GM03348 (cell line): Measurements from ENCODE around the gene FAM20B.
A peak's percentile ranks its signal among the peaks of the same experiment; 100 is the strongest.

ENCODE experiments used
- DNase-seq: peaks from one replicate; pipeline ENCODE4 v3.0.0; 2012; ENCODE audit warnings: low spot score

FAM20B gene

GRCh38 chr1:179091691-179092165, 66.0 kb downstream of the FAM20B start:
- DNase-seq: peak; percentile 75

GRCh38 chr1:179092896-179093461, 67.3 kb downstream of the FAM20B start:
- no peak for DNase-seq

- DNase-seq: no peak
Observed at GRCh38 chr1:179094818-179095217, 69.1 kb downstream of the FAM20B start.

GRCh38 chr1:179095377-179095776, 69.7 kb downstream of the FAM20B start:
- DNase-seq: no peak

- DNase-seq: no peak
Observed at GRCh38 chr1:179095924-179096323, 70.2 kb downstream of the FAM20B start.

DNA sequence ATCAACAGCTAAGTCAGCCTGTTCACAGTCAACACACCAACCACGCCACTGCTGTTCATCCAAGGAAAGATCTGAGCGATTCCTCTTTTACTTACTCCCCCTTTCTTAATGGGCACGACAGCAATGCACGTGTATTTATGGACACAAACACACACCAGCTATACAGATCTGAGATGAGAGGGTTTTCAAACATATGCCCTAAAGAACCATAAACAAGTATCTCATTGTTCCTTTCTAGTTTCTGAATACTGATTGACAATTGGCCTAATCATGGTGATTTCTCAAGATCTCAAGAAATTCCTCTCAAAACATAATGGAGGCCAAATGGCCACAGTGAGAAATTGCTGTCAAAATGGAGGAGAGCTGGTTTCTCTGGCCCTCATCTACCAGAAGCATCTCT, 74.2 kb downstream of the FAM20B start:
- DNase-seq: no peak

GRCh38 chr1:179101566-179101965, 75.9 kb downstream of the FAM20B start:
- DNase-seq: no peak

- DNase-seq: no peak
Observed at GRCh38 chr1:179103999-179104398, 78.3 kb downstream of the FAM20B start.

- DNase-seq: no peak
Observed at GRCh38 chr1:179104611-179105250, 79.0 kb downstream of the FAM20B start.

- DNase-seq: no peak
Observed at GRCh38 chr1:179105393-179105792, 79.7 kb downstream of the FAM20B start.

DNA sequence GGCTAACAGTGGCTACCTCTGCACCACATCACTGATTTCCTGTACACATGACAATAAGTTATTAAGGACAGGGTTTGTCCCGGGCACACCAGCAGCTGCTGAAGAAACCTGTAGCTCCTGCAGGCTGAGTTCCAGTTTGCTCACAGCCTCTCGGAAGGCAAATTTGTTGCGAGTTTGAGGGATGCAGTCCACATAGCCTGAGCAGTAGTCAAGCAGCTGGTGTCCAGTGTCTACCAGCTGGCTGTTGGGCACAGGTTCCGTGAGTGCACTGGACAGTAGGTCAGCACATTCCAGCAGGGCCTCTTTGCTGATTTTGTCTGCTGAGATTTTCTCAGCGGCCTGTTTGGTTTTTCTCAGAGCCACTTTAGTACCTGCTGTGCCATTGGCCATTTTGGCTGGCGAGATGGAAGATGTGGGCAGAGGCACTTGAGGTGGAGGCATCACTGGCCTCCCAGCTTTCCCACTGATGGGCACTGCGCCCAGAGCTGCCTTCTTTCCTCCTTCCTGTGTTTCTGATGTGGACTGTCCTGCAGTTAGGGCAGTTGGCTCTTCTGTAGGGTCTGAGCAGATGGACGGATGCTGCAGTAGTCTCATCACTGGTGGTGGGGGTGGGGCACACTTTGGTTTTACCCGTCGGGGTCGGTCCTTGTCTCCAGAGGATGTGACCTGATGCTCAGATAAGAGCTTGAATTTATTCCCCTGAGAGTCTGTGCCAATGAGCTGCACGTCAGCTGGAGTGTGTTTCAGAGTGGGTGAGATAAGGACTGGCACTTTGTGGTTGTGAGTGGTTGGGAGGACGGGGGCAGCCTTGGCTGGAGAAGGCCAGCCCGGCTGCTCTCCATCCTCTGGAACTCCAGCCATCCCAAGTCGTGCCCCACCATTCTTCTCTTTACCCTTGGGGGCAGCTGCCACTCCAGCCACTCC, 82.3 kb downstream of the FAM20B start:
- DNase-seq: no peak

- DNase-seq: no peak
Observed at GRCh38 chr1:179108644-179109043, 83.0 kb downstream of the FAM20B start.

DNA sequence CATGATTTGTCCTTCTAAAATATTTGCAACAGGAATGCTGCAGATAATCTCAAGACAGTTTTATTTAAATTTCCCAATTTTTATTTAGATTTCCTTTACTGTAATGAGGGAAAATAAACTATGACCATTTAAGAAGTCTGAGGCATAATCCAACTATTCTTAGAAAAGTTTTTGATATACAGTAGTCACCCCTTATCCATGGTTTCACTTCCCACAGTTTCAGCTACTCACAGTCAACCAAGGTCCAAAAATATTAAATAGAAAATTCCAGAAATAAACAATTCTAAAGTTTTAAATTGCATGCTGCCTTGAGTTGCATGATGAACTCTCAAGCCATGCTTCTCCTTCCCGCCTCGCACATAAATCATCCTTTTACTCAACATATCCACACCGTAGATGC, 89.5 kb downstream of the FAM20B start:
- DNase-seq: no peak

- no peak for DNase-seq
Observed at GRCh38 chr1:179119513-179119912, 93.8 kb downstream of the FAM20B start.

- DNase-seq: no peak
Observed at GRCh38 chr1:179120736-179121135, 95.0 kb downstream of the FAM20B start.

DNA sequence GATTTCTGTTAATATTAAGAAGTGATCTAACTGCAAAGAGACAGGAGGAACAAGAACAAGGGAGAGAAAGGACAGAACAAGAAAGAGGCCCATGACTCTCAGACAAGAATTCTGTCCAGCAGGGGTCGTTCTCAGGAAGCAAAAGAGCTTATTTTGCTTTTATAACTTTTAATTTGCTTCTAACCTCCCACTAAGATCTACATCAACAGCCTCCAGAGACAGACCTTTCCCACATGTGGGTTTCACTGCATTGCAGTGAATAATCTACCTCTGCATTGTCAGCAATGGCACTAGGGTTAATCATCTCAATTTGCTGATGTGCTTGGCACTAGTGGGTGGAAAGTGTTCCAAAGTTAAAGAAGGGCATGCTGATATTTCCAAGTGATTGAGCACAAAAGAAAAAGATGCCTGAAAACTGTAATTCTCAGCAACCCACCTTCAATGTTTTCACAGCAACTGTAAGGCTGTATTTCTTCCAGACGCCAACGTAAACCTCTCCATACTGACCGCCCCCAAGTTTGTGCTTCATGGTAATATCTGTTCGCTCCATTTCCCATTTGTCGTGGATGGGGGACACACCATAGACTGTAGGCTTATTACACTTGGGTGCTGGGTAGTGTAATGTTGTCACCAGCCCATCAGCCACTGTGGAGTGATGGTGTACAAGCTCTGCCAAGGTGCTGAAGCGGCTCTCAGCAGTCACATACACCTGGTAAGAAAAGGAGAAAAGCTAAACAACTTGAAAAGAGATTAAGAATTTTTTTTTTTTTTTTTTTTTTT, 95.7 kb downstream of the FAM20B start:
- DNase-seq: peak; percentile 50

GRCh38 chr1:179124873-179125272, 99.2 kb downstream of the FAM20B start:
- peak; percentile 36 for DNase-seq
